A172 (cell line): ENCODE data around the gene LSM7. TPM values are rescaled to one million over a fixed set of nuclear protein-coding genes. Genes with fewer than 3 reads are reported as not detected.

Source experiments
- DNase-seq: peaks from one replicate; pipeline ENCODE4 v3.0.0-alpha.2; 2015; ENCODE audit warnings: low spot score
- total RNA-seq: library from RNA; depleted of rRNA; stranded (reverse); fragments of >200 nt; shearing (Covaris generic); gene quantifications from 2 replicates; pipeline ENCODE4 v1.2.3, GENCODE V29; 2014; rRNA removed

LSM7 gene
- 493 and 592 TPM in 2 replicates for total RNA-seq

DNA sequence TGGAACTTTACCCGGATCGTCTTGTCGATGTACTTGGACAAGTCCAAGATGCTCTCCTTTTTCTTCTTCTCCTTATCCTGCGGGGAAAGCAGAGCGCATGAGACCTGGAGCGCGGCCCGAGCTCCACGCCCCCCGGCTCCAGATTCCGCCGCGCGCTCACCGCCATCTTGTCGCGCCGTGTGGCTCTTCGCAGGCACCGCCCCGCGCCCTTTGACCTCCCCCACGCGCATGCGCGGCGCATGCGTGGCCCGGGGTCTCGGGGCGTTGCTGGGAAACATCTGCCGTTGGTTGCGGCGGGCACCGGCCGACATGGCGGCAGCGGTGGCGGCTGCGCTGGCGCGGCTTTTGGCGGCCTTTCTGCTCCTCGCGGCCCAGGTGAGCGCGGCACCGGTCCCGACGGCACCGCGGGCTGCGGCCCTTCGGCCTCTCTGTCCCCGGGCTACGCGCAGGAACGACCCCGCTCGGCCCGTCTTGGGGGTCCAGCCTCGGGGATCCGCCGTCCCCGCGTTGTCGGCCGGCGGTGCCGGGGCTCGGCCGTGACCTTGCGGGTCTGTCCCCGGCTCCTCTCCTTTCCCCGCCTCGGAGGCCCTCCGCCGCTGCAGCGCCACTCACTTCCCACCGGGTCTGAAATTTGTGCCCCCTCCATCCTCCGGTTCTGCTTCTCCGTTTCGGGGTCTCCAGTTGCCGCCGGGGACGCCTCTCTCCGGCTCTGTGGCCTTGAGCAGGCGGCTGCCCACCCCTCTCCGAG, at the start of gene LSM7, which contains the start of gene SPPL2B:
Gene LSM7 (minus strand): TSS at position 186 of the 748 bp plus-strand sequence. CDS start 20 bp downstream, at position 166.
Gene SPPL2B (plus strand): TSS at position 284 of the 748 bp plus-strand sequence. CDS start 26 bp downstream, at position 310.
- DNase-seq = peak; percentile 79

DNA sequence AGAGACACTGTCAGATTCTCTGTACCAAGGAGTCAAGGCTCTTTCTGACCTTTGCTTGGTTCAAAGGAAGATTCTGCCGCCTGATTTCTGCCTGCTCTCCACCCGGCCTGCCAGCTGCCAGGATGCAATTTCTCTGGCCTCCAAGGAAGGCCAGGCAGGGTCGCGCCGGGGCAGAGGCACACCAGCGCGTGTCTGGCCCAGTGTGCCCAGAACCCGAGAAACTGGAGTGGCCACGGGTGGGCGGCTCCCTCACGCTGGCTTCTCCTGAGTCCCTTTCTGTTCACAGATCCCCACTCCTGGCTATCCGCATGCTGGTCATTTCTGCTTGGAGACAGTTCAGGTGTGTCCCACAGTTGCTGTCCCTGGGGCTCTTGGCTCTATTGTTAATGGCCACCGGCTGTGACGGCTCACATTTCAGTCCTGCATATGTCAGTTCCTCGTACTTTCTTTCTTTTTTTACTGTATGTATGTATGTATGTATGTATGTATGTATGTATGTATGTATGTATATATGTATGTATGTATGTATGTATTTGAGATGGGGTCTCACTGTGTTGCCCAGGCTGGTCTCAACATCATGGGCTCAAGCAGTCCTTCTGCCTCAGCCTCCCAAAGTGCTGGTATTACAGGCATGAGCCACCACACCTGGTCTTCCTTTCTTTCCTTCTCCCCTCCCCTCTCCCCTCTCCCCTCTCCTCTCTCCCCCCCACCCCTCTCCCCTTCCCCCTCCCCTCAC, 48.6 kb upstream of the LSM7 start:
- DNase-seq = no peak

DNA sequence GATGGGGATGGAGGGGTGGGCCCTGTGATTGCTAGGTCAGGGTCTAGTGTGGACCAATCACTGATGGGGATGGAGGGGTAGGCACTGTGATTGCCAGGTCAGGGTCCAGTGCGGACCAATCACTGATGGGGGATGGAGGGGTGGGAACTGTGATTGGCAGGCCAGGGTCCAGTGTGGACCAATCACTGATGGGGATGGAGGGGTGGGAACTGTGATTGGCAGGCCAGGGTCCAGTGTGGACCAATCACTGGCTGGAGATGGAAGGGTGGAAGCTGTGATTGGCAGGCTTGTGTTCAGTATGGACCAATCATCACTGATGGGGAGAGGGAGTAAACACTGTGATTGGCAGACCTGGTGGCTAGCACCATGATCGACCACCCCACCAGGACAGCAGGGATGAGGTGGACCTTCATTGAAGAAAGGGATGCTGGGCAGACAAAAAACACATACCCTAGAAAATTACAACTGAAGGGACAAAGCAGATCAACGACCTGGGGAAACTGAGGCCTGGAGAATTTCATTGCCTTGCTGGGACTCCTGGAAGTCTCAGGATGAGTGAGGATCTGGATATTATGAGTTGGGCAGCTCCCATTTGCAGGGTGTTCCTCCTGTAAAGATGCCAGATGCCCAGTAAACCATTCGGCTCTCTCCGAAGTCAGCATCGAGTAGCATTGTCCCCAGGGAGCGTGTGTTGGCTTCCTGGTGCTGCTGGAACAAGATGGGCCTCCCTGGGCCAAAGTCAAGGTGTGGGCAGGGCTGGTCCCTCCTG, 47.2 kb upstream of the LSM7 start:
- no peak for DNase-seq

GRCh38 chr19:2374808-2375207, 46.4 kb upstream of the LSM7 start:
- DNase-seq = peak; percentile 54

GRCh38 chr19:2372076-2372612, 43.8 kb upstream of the LSM7 start:
- no peak for DNase-seq

DNA sequence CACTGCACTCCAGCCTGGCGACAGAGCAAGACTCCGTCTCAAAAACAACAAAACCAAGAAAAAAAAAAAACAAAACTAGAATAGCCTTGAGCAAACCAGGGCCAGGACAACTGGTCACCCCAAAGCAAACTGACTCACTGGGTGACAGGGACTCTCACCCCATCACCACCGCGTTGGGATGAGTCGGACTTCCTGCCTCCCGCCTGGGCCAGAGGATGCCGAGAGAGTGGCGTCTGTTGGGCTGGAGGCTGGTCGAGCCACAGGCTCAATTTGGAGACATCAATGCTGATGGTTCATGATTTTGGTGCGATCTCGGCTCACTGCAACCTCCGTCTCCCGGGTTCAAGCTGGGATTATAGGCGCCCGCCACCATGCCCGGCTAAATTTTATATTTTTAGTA, 43.3 kb upstream of the LSM7 start:
- peak; percentile 88 for DNase-seq

GRCh38 chr19:2365201-2365970, 37.0 kb upstream of the LSM7 start:
- no peak for DNase-seq

GRCh38 chr19:2363419-2363818, 35.0 kb upstream of the LSM7 start:
- no peak for DNase-seq

GRCh38 chr19:2362970-2363300, 34.5 kb upstream of the LSM7 start:
- no peak for DNase-seq

- no peak for DNase-seq
These were observed 33.9 kb upstream of the LSM7 start for GRCh38 chr19:2362046-2362969.

DNA sequence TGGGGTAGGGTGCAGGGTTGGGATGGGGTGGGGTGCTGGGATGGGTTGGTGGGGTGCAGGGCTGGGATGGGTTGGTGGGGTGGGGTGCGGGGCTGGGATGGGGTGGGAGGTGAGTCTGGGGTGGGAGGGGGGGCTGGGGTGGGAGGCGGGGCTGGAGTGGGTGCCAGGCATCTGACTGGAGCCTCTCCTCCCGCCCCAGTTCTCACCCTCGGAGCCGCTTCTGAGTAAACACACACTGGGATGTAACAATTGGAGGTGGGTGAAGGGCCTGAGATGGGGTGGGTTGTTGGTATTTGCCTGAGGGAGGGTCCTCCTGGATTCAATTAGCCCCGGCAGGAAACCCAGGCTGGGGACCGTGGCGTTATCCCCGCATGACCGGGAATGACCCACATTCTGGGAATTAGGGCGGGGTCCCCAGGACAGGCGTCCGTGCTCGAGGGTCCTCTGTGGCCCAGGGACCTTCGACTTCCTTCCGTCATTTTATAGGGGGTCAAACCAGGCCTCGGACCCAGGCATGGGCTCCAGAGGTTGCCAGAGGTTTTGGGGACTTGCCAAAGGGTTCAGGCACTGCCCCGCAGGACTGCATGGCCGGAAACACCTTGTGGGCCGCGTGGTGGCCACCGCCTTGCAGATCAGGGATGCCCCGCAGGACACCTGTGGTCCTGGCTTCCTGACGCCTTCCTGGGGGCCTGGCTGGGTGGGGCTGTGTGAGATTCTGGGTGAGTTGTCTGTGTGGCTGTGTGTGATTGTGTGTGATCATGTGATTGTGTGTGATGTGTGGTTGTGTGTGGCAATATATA, 33.1 kb upstream of the LSM7 start:
- no peak for DNase-seq

GRCh38 chr19:2360833-2361232, 32.4 kb upstream of the LSM7 start:
- DNase-seq = no peak

GRCh38 chr19:2359992-2360685, 31.8 kb upstream of the LSM7 start, which contains the start of gene TMPRSS9:
Gene TMPRSS9, plus strand, starts transcription at chr19:2360265. Its CDS starts 29,521 bp downstream, at chr19:2389786.
- DNase-seq = no peak

DNA sequence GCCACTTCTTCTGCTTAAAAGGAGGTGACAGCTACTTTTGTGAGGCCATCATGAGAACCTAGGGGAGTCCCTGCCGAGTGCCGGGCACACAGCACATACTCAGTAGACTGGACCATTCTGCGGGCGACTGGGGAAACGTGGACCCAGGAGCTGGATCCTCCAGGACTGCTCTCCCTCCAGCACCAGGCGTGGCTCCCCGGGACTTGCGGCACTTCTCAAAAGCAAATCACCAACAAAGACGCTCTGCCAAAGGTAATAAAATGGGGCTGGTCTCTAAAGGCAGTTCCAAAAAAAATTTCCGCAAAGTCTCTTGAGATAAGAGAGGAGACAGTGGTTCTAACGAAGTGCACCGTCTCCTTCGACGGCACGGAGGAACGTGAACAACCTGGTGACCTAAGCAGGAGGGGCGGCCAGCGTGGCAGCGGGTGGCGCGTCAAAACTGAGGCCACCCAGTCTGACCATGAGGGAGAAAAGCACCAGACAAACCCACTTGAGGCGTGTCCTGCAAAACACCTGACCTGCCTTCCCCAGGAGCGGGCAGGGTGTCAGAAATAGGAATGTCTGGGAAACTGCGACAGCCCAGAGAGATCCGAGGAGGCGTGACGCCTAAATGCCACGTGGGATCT, 30.3 kb upstream of the LSM7 start:
- DNase-seq = no peak

DNA sequence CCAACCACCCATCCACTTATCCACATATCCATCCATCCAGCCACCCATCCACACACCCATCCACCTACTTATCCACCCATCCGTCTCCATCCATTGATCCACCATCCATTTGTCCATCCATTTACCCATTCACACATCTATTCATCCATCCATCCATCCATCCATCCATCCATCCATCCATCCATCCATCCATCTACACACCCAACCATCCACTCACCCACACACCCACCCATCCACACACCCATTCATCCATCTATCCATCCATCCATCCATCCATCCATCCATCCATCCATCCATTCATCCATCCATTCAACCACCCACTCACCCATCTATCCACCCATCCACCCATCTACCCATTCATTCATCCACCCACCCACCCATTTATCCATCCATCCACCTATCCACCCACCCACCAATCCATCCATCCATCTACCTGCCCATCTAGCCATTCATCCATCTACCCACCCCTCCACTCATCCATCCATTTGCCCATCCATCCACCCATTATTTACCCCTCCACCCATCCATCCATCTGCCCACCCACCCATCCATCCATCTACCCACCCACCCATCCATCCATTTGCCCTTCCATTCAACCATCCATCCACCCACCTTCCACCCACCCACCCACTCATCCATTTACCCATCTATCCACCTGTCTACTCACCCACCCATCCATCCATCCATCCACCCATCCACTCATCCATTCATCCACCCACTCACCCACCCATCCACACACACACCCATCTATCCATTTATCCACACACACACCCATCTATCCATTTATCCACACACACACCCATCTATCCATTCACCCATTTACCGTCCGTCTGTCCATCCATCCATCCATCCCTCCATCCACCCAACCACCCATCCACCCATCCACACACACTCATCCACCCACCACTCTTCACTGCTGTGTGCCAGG, 29.2 kb upstream of the LSM7 start:
- DNase-seq = no peak

DNA sequence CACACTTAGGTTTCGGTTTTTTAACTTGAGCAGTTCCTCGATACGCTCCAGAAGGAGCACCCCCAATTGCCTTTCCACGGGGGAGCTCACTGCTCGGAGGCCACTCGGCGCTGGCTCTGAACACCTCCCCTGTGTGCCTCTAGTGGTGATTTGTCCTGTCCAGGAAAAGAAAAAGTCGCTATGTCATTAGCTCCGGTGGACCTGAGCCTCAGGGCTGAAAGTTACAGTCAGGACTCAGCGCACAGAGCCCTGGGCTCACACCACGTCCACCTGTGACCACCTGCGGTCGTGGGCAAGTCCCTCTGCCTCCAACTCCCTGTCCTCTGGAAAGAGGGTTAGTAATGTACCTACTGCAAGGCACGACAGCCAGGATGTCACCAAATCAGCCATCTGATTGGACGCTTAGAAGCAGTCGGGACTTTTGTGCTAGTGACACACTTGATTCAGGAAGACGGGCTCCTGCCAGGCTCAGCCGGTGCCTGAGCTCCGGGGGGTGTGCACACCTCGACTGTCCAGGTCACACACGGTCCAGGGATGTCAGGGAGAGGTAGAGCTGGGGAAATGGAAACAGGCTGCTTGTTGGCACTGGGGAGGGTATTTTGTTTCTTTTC, 27.8 kb upstream of the LSM7 start:
- no peak for DNase-seq
